HG03378 (cell line): Measurements from ENCODE around the gene NT5DC4.
A peak's percentile ranks its signal among the peaks of the same experiment; 100 is the strongest.

ENCODE experiments used
- ATAC-seq: cut with Tn5 transposase; IDR thresholded peaks from one replicate; pipeline ENCODE4 v1.9.1; 2021; ENCODE audit warnings: mild to moderate bottlenecking, moderate library complexity; ENCODE audit not compliant: unreplicated experiment

The NT5DC4 gene

GRCh38 chr2:112722816-112723546, 2.2 kb downstream of the NT5DC4 start:
- no peak for ATAC-seq

- ATAC-seq: no peak
Observed at GRCh38 chr2:112723547-112723940, 2.7 kb downstream of the NT5DC4 start.

- ATAC-seq: no peak
Observed at GRCh38 chr2:112723995-112724394, 3.2 kb downstream of the NT5DC4 start.

- ATAC-seq: no peak
Observed at GRCh38 chr2:112724591-112725525, 4.0 kb downstream of the NT5DC4 start.

- peak; percentile 34 for ATAC-seq
Observed at GRCh38 chr2:112725545-112726457, 5.0 kb downstream of the NT5DC4 start.

- ATAC-seq: peak; percentile 72
Observed at GRCh38 chr2:112726487-112727190, 5.8 kb downstream of the NT5DC4 start.

GRCh38 chr2:112727276-112728028, 6.6 kb downstream of the NT5DC4 start:
- ATAC-seq: no peak

- no peak for ATAC-seq
Observed at GRCh38 chr2:112728029-112728362, 7.2 kb downstream of the NT5DC4 start.

- no peak for ATAC-seq
Observed at GRCh38 chr2:112728378-112729175, 7.8 kb downstream of the NT5DC4 start.

GRCh38 chr2:112730216-112730615, 9.4 kb downstream of the NT5DC4 start:
- ATAC-seq: no peak

GRCh38 chr2:112730791-112731190, 10.0 kb downstream of the NT5DC4 start:
- no peak for ATAC-seq

- ATAC-seq: no peak
Observed at GRCh38 chr2:112731479-112731878, 10.7 kb downstream of the NT5DC4 start.

GRCh38 chr2:112733456-112733855, 12.6 kb downstream of the NT5DC4 start:
- ATAC-seq: no peak

- ATAC-seq: no peak
Observed at GRCh38 chr2:112733871-112734270, 13.1 kb downstream of the NT5DC4 start.

- no peak for ATAC-seq
Observed at GRCh38 chr2:112737542-112738232, 16.9 kb downstream of the NT5DC4 start.

GRCh38 chr2:112740527-112740926, 19.7 kb downstream of the NT5DC4 start:
- ATAC-seq: no peak

GRCh38 chr2:112749755-112750559, 29.1 kb downstream of the NT5DC4 start:
- ATAC-seq: peak; percentile 66

GRCh38 chr2:112750560-112750843, 29.7 kb downstream of the NT5DC4 start:
- ATAC-seq: no peak
